Body of pancreas (tissue), 4 donors: ENCODE measurements around the gene SNRPD3.

ENCODE experiments used
- CTCF ChIP-seq, 7 experiments: fragments of 450-650 bp in 4 of 7; fragments of 200-600 bp in 3 of 7; sonication (generic) in 3 of 7; IDR thresholded peaks; one replicate each; pipeline ENCODE4 v1.5.1; 2016 to 2019; ENCODE audit warnings: antibody characterized with exemption in 7 of 7
- POLR2A ChIP-seq, 3 donors: fragments of 450-650 bp; IDR thresholded peaks; one replicate each; pipeline ENCODE4 v1.6.1; 2016; ENCODE audit warnings: antibody characterized with exemption in 3 of 3, mild to moderate bottlenecking in 2 of 3

- TF ChIP-seq CTCF (IDR thresholded peaks at IDR 0.05), result no peak
- no peak for TF ChIP-seq POLR2A (IDR thresholded peaks at IDR 0.05)
Measured at GRCh38 chr22:24587948-24588347, 32.1 kb downstream of the SNRPD3 start.
